PC-9 (cell line): Measurements from ENCODE around the gene VWA3B. TPM values are rescaled to one million over a fixed set of nuclear protein-coding genes. Genes with fewer than 3 reads are reported as not detected.

Experiments
- BruUV-seq: library from RNA; stranded (reverse); fragments of 400-500 nt; replicated peaks from 2 replicates; lab custom pipeline; 2021; lab: Mats Ljungman, UMichigan
- CTCF ChIA-PET: fragments of 300-600 bp; sonication (Branson Sonifier 250); formaldehyde crosslinking; loops from one replicate; lab custom pipeline; 2022; ENCODE audit warnings: antibody characterized with exemption; lab: Charles Lee
- POLR2A ChIA-PET: fragments of 300-600 bp; sonication (Branson Sonifier 250); formaldehyde crosslinking; loops from one replicate; lab custom pipeline; 2022; ENCODE audit warnings: antibody characterized with exemption; ENCODE audit not compliant: unreplicated experiment; lab: Charles Lee
- DNase-seq, 2 experiments: peaks; one replicate each; pipeline versions ENCODE4 v3.0.0 to v3.0.0-alpha.2; 2015 to 2022; ENCODE audit warnings: mixed read lengths in 1 of 2
- H2AFZ ChIP-seq: fragments of 200-600 bp; sonication (generic); 2 replicates; pipeline ENCODE4 v1.8.1; 2017; ENCODE audit warnings: antibody characterized with exemption
- H3F3A ChIP-seq: fragments of 200-600 bp; sonication (generic); 2 replicates; pipeline ENCODE4 v1.8.1; 2017; ENCODE audit warnings: antibody characterized with exemption, mild to moderate bottlenecking, low read depth; ENCODE audit not compliant: insufficient read depth
- H3K27ac ChIP-seq: fragments of 200-600 bp; sonication (generic); 2 replicates; pipeline ENCODE4 v1.6.1; 2016; ENCODE audit warnings: mixed run types
- H3K27me3 ChIP-seq: fragments of 200-600 bp; sonication (generic); 2 replicates; pipeline ENCODE4 v1.6.1; 2016; ENCODE audit warnings: low read depth, mixed run types; ENCODE audit not compliant: insufficient read depth
- H3K36me3 ChIP-seq: fragments of 200-600 bp; sonication (generic); 2 replicates; pipeline ENCODE4 v1.6.1; 2016; ENCODE audit warnings: low read depth, mixed run types
- H3K4me1 ChIP-seq: fragments of 200-600 bp; sonication (generic); replicated peaks from 2 replicates; pipeline ENCODE4 v1.6.1; 2016; ENCODE audit warnings: mixed run types; ENCODE audit not compliant: insufficient read depth
- H3K4me2 ChIP-seq: fragments of 200-600 bp; sonication (generic); 2 replicates; pipeline ENCODE4 v1.6.1; 2017; ENCODE audit warnings: mixed run types
- H3K4me3 ChIP-seq: fragments of 200-600 bp; sonication (generic); 2 replicates; pipeline ENCODE4 v1.6.1; 2016; ENCODE audit warnings: mixed run types
- H3K79me2 ChIP-seq: fragments of 200-600 bp; sonication (generic); 2 replicates; pipeline ENCODE4 v1.6.1; 2017; ENCODE audit warnings: low read depth, mixed run types
- H3K9me2 ChIP-seq: fragments of 200-600 bp; sonication (generic); 2 replicates; pipeline ENCODE4 v1.8.1; 2017; ENCODE audit warnings: mild to moderate bottlenecking; ENCODE audit not compliant: insufficient read depth
- H3K9me3 ChIP-seq: fragments of 200-600 bp; sonication (generic); 2 replicates; pipeline ENCODE4 v1.8.1; 2016; ENCODE audit warnings: low read depth; ENCODE audit not compliant: insufficient read depth
- H4K20me1 ChIP-seq: fragments of 200-600 bp; sonication (generic); 2 replicates; pipeline ENCODE4 v1.8.1; 2017; ENCODE audit not compliant: insufficient read depth
- EZH2 ChIP-seq: fragments of 200-600 bp; sonication (generic); IDR thresholded peaks from 2 replicates; pipeline ENCODE4 v1.8.0; 2017; ENCODE audit warnings: antibody characterized with exemption, low read depth
- intact Hi-C: fragments of 100-400 bp; cut with micrococcal nuclease; formaldehyde crosslinking; loops from one replicate; pipeline ENCODE4 v1.10.0; 2022; ENCODE audit not compliant: unreplicated experiment
- total RNA-seq: library from RNA; stranded (reverse); gene quantifications from 2 replicates; pipeline ENCODE4 v1.2.3, GENCODE V29; 2021
- TF ChIP-seq, protein P1 (sequence below): fragments of 200-600 bp; sonication (generic); conservative IDR thresholded peaks from 2 replicates; pipeline ENCODE4 v1.6.1; 2017; ENCODE audit warnings: mixed run types, antibody characterized with exemption, mild to moderate bottlenecking, moderate library complexity

VWA3B gene
- total RNA-seq, 1 experiment from 2014 or later = not detected

DNA sequence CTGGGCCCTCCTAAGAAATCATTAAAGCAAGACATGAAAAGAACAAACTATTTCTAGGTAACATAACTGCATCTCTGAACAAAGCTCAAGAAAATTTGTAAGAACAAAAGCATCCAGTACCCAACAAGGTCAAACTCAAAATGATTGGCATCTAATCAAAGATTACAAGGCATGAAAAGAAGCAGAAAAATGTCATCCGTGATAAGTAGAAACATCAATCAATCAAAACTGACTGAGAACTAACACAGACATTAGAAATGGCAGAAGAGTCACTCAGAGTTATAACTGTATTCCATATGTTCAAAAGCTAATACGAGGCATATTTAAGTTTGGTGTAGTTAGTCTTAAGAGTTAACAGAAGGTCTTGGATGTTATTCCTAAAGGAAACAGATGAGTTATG lies 80.9 kb downstream of the VWA3B start:
- Histone ChIP-seq H3K9me2 (no peaks in the 10 kb centered on the region), H4K20me1 (no peaks in the 10 kb centered on the region), H2AFZ (no peak overlapping the region), H3K27me3 (0 out of 2 replicates have a peak, but pooled peaks cover 7% of the 10 kb centered on the region), H3K4me3 (no peak overlapping the region), H3K9me3 (peaks cover 3% of the 10 kb centered on the region; the same call in 1 of the 2 replicates), H3K4me2 (no peak overlapping the region), H3K36me3 (no peaks in the 10 kb centered on the region), H3K79me2 (no peaks in the 10 kb centered on the region), H3F3A (no peaks in the 10 kb centered on the region), H3K27ac (no peak overlapping the region), H3K4me1 (no peaks in the 10 kb centered on the region)
- no peak for DNase-seq
- ChIA-PET CTCF (no interaction called here), POLR2A (no interaction called here)
- intact Hi-C loops = no loop called here
- no TSS peak for BruUV-seq
- no peak for TF ChIP-seq EZH2
- TF ChIP-seq, protein P1, sequence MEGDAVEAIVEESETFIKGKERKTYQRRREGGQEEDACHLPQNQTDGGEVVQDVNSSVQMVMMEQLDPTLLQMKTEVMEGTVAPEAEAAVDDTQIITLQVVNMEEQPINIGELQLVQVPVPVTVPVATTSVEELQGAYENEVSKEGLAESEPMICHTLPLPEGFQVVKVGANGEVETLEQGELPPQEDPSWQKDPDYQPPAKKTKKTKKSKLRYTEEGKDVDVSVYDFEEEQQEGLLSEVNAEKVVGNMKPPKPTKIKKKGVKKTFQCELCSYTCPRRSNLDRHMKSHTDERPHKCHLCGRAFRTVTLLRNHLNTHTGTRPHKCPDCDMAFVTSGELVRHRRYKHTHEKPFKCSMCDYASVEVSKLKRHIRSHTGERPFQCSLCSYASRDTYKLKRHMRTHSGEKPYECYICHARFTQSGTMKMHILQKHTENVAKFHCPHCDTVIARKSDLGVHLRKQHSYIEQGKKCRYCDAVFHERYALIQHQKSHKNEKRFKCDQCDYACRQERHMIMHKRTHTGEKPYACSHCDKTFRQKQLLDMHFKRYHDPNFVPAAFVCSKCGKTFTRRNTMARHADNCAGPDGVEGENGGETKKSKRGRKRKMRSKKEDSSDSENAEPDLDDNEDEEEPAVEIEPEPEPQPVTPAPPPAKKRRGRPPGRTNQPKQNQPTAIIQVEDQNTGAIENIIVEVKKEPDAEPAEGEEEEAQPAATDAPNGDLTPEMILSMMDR = no peak

DNA sequence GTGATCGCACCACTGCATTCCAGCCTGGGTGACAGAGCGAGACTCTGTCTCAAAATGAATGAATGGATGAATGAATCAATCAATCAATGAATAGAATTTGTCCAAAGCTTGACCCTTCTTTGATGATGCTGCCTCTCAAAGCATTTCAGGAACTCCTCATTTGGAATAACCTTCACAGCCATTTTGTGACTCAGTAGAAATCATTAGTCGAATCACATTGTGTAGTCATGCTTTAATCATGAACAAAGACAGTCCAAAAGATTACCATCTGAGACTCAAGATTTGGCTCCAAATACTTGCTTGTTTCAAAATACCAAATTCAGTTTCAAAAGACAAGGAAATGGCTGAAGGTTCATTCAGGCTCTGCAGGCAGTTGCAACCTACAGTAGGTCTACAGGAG lies 83.1 kb downstream of the VWA3B start:
- H2AFZ ChIP-seq = no peak overlapping the region
- no TSS peak for BruUV-seq
- no peak for DNase-seq

DNA sequence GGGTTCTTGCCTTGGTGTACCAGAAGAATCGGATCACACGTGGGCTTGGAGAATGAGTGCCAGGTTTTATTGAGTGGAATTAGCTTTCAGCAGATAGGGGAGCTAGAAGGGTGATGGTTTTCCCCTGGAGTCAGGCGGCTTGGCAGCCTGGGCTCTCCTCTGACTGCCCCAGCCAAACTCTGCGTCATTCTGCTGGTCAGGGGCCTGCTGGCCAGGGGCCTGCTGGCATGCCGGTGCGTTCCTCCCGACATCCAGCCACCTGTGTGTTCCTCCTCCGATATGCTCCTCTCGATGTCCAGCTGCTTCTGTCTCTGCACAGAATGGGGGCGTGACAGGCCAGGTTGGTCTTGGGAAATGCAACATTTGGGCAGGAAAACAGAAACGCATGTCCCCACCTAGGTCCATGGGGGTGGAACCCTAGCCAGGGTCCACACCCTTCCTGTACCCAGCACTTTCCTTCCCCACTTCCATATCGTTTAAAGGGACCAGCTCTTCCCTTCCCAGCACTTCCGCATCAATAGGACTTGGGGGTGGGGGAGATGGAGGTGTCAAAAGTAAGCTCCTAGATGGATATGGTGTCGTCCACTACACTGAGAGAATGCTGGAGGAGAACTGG lies 85.3 kb downstream of the VWA3B start:
- Histone ChIP-seq H4K20me1 (no peaks in the 10 kb centered on the region), H3K4me3 (no peak overlapping the region), H3K79me2 (no peaks in the 10 kb centered on the region), H3K4me1 (no peaks in the 10 kb centered on the region), H3K27ac (no peak overlapping the region), H3K27me3 (peaks cover 15% of the 10 kb centered on the region; the same call in 1 of the 2 replicates), H3K9me2 (no peaks in the 10 kb centered on the region), H2AFZ (no peak overlapping the region), H3K36me3 (no peaks in the 10 kb centered on the region), H3F3A (no peaks in the 10 kb centered on the region), H3K9me3 (peaks cover 3% of the 10 kb centered on the region; the same call in 1 of the 2 replicates), H3K4me2 (no peak overlapping the region)
- no peak for DNase-seq
- no TSS peak for BruUV-seq
- ChIA-PET POLR2A (no interaction called here), CTCF (no interaction called here)
- intact Hi-C loops = no loop called here
- TF ChIP-seq, protein P1 = no peak
- TF ChIP-seq EZH2 = no peak

More for the DNA sequence above, 83.1 kb downstream of the VWA3B start:
- CTCF ChIA-PET = no interaction called here
- POLR2A ChIA-PET = no interaction called here
- TF ChIP-seq, protein P1 = no peak
- TF ChIP-seq EZH2 = no peak
- Histone ChIP-seq H3K4me3 (no peak overlapping the region), H3K36me3 (no peaks in the 10 kb centered on the region), H3K79me2 (no peaks in the 10 kb centered on the region), H3K4me1 (no peaks in the 10 kb centered on the region), H3K27ac (no peak overlapping the region), H3K9me2 (no peaks in the 10 kb centered on the region), H3K27me3 (peaks cover 7% of the 10 kb centered on the region; the same call in 1 of the 2 replicates), H3K4me2 (no peak overlapping the region), H3K9me3 (peaks cover 3% of the 10 kb centered on the region; the same call in 1 of the 2 replicates), H4K20me1 (no peaks in the 10 kb centered on the region), H3F3A (no peaks in the 10 kb centered on the region)
- intact Hi-C loops = no loop called here
